ENCODE measurements around the gene ARHGAP5. TPM values are rescaled to one million over a fixed set of nuclear protein-coding genes. Genes with fewer than 3 reads are reported as not detected.
"Not testable (repeated sequence)": the region's sequence is repeated elsewhere in the genome, so short reads cannot be mapped to it uniquely, and the experiment has no call there.

The ARHGAP5 gene
- total and polyA plus RNA-seq, 4 experiments from 2014 or later = 28.0 to 109 (median 71.8) TPM

- intact Hi-C loops (cut with micrococcal nuclease) = no loop called here
- no peaks in the 10 kb centered on the region for H3K27me3 Mint-ChIP-seq
- no peak for DNase-seq
- peaks cover 22 to 35% (median 25%) of the 10 kb centered on the region in 4 donors for H3K4me1 Mint-ChIP-seq
- H3K36me3 ChIP-seq (ENCODE audit: insufficient read depth, low read length) = no peaks in the 10 kb centered on the region
- no peaks in the 10 kb centered on the region for H3K9me3 ChIP-seq (ENCODE audit: control insufficient read depth in 1 of 2, low read length in 2 of 2)
- H3K4me3 ChIP-seq (ENCODE audit: low read length in 2 of 2) = no peak overlapping the region
- ChIA-PET CTCF (ENCODE audit: partially characterized antibody) (interaction anchor here (1.4 to 1.9 kb wide), 2 partner anchors 32 to 141 kb away, joined by 3 to 5 read pairs; partner anchors contain the start of gene ARHGAP5), POLR2A (ENCODE audit: partially characterized antibody) (interaction anchor here (1.0 kb wide), 1 partner anchor 33 kb away, joined by 3 read pairs; the partner anchor contains the start of gene ARHGAP5)
- H3K4me1 ChIP-seq (ENCODE audit: insufficient read depth, low read length) = peaks cover 15% of the 10 kb centered on the region
- peaks cover 0 to 2% (median 0%) of the 10 kb centered on the region in 8 donors for H3K9me3 Mint-ChIP-seq
- H3K36me3 Mint-ChIP-seq = peaks cover 9 to 13% of the 10 kb centered on the region in 2 donors
- no peaks in the 10 kb centered on the region for H3K27me3 ChIP-seq (ENCODE audit: insufficient read depth, low read length)
- H3K4me3 Mint-ChIP-seq = peak overlapping the region in 1 of 8 donors; percentile 63
- H3K27ac Mint-ChIP-seq = peak overlapping the region in 2 of 7 donors; percentile 43 to 48
- H3K27ac ChIP-seq (ENCODE audit: low read depth, low read length) = no peak overlapping the region
These were observed 32.8 kb downstream of the ARHGAP5 start for GRCh38 chr14:32109676-32110547.

DNA sequence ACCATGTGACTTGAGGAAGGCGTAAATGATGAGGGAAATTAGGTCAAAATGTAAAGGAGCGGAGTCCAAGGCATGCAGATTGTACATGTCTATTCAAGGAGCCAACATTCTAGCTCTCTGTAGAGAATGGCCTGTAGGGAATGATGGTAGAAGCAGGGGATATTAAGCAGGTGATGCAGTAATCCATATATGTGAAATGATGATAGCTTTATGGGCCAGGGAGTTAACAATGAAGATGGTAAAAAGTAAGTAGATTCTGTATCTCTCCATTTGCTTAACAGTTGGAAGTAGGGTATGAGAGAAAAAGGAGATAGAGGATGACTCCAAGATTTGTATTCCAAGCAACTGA lies 33.4 kb downstream of the ARHGAP5 start:
- Histone ChIP-seq H3K27me3 (ENCODE audit: insufficient read depth, low read length) (no peaks in the 10 kb centered on the region), H3K27ac (ENCODE audit: low read depth, low read length) (no peak overlapping the region), H3K9me3 (ENCODE audit: control insufficient read depth in 1 of 2, low read length in 2 of 2) (no peaks in the 10 kb centered on the region), H3K4me3 (ENCODE audit: low read length in 2 of 2) (no peak overlapping the region), H3K4me1 (ENCODE audit: insufficient read depth, low read length) (peaks cover 12% of the 10 kb centered on the region), H3K36me3 (ENCODE audit: insufficient read depth, low read length) (no peaks in the 10 kb centered on the region)
- Mint-ChIP-seq H3K27me3 (no peaks in the 10 kb centered on the region), H3K4me1 (peaks cover 15 to 33% (median 20%) of the 10 kb centered on the region in 4 donors), H3K36me3 (peaks cover 7 to 15% of the 10 kb centered on the region in 2 donors), H3K4me3 (no peak overlapping the region), H3K9me3 (peaks cover 0 to 2% (median 0%) of the 10 kb centered on the region in 8 donors), H3K27ac (peak overlapping the region in 1 of 7 donors; percentile 38)
- POLR2A ChIA-PET (ENCODE audit: partially characterized antibody) = interaction anchor here (1.0 kb wide), 1 partner anchor 34 kb away, joined by 3 read pairs; the partner anchor contains the start of gene ARHGAP5
- DNase-seq = no peak
- intact Hi-C loops (cut with micrococcal nuclease) = no loop called here
- CTCF ChIA-PET (ENCODE audit: partially characterized antibody) = interaction anchor here (1.4 to 1.9 kb wide), 2 partner anchors 33 to 141 kb away, joined by 3 to 5 read pairs; partner anchors contain the start of gene ARHGAP5

DNA sequence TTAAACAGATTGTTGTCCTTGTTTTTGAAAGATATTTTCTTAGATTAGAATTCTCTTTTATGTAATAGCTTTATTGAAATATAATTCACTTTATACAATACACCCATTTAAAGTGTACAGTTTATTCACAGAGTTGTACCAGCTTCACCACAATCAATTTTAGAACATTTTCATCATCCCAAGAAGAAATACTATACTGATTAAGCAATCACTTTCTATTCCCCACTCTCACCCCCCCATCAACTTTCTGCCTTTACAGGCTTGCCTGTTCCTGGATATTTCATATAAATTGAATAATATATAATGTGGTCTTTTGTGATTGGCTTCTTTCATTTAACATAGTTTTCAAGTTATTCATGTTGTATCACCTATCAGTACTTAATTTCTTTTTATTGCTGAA lies 44.4 kb downstream of the ARHGAP5 start:
- H3K36me3 Mint-ChIP-seq = peaks cover 39 to 49% of the 10 kb centered on the region in 2 donors
- Histone ChIP-seq H3K27me3 (ENCODE audit: insufficient read depth, low read length) (no peaks in the 10 kb centered on the region), H3K9me3 (ENCODE audit: control insufficient read depth in 1 of 2, low read length in 2 of 2) (no peaks in the 10 kb centered on the region), H3K4me1 (ENCODE audit: insufficient read depth, low read length) (no peaks in the 10 kb centered on the region), H3K27ac (ENCODE audit: low read depth, low read length) (no peak overlapping the region), H3K36me3 (ENCODE audit: insufficient read depth, low read length) (no peaks in the 10 kb centered on the region), H3K4me3 (ENCODE audit: low read length in 2 of 2) (no peak overlapping the region)
- peaks cover 0 to 2% (median 0%) of the 10 kb centered on the region in 8 donors for H3K9me3 Mint-ChIP-seq
- H3K4me1 Mint-ChIP-seq = peaks cover 26 to 66% (median 43%) of the 10 kb centered on the region in 4 donors
- CTCF ChIA-PET (ENCODE audit: partially characterized antibody) = no interaction called here
- no peak overlapping the region for H3K4me3 Mint-ChIP-seq
- intact Hi-C loops (cut with micrococcal nuclease) = no loop called here
- H3K27me3 Mint-ChIP-seq = no peaks in the 10 kb centered on the region
- DNase-seq = no peak
- H3K27ac Mint-ChIP-seq = peak overlapping the region in 1 of 7 donors; percentile 16
- POLR2A ChIA-PET (ENCODE audit: partially characterized antibody) = no interaction called here

DNA sequence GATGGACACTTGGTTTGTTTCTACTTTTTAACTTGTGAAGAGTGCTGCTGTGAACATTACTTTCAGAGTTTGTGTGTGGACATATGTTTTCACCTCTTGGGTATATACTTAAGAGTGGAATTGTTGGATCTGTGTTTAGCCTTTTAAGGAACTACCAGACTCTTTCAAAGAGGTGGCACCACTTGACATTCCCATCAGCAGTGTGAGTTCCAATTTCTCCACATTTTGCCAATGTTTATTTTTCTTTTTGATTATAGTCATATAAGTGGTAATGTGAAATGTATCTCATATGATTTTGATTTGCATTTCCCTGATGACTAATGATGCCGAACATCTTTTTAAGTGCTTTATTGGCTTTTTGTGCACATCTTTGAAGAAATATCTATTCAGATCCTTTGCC lies 44.8 kb downstream of the ARHGAP5 start:
- no peaks in the 10 kb centered on the region for H3K27me3 ChIP-seq (ENCODE audit: insufficient read depth, low read length)
- DNase-seq = no peak
- intact Hi-C loops (cut with micrococcal nuclease) = no loop called here
- POLR2A ChIA-PET (ENCODE audit: partially characterized antibody) = no interaction called here
- H3K4me1 ChIP-seq (ENCODE audit: insufficient read depth, low read length) = no peaks in the 10 kb centered on the region
- CTCF ChIA-PET (ENCODE audit: partially characterized antibody) = no interaction called here
- H3K4me3 ChIP-seq (ENCODE audit: low read length in 2 of 2) = no peak overlapping the region
- Mint-ChIP-seq H3K27ac (peak overlapping the region in 1 of 7 donors; percentile 37), H3K36me3 (peaks cover 42 to 48% of the 10 kb centered on the region in 2 donors), H3K27me3 (no peaks in the 10 kb centered on the region), H3K4me3 (no peak overlapping the region), H3K9me3 (peaks cover 0 to 4% (median 0%) of the 10 kb centered on the region in 8 donors), H3K4me1 (peaks cover 25 to 68% (median 44%) of the 10 kb centered on the region in 4 donors)
- no peak overlapping the region for H3K27ac ChIP-seq (ENCODE audit: low read depth, low read length)
- no peaks in the 10 kb centered on the region for H3K36me3 ChIP-seq (ENCODE audit: insufficient read depth, low read length)
- H3K9me3 ChIP-seq (ENCODE audit: control insufficient read depth in 1 of 2, low read length in 2 of 2) = no peaks in the 10 kb centered on the region

DNA sequence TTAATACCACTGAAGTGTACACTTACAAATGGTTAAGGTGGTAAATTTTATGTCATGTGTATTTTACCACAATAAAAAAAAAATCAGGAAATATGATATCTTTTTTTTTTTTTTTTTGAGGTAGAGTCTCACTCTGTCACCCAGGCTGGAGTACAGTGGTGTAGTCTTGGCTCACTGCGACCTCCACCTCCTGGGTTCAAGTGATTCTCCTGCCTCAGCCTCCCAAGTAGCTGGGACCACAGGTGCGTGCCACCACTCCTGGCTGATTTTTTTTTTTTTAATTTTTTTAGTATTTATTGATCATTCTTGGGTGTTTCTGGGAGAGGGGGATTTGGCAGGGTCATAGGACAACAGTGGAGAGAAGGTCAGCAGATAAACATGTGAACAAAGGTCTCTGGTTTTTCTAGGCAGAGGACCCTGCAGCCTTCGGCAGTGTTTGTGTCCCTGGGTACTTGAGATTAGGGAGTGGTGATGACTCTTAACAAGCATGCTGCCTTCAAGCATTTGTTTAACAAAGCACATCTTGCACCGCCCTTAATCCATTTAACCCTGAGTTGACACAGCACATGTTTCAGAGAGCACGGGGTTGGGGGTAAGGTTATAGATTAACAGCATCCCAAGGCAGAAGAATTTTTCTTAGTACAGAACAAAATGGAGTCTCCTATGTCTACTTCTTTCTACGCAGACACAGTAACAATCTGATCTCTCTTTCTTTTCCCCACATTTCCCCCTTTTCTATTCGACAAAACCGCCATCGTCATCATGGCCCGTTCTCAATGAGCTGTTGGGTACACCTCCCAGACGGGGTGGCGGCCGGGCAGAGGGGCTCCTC lies 50.0 kb downstream of the ARHGAP5 start:
- H3K4me1 ChIP-seq (ENCODE audit: insufficient read depth, low read length); H3K36me3 ChIP-seq (ENCODE audit: insufficient read depth, low read length); H3K27me3 ChIP-seq (ENCODE audit: insufficient read depth, low read length); CTCF ChIA-PET (ENCODE audit: partially characterized antibody); H3K4me3 ChIP-seq (ENCODE audit: low read length in 2 of 2); H3K9me3 ChIP-seq (ENCODE audit: control insufficient read depth in 1 of 2, low read length in 2 of 2); H3K27ac ChIP-seq (ENCODE audit: low read depth, low read length); H3K27me3 Mint-ChIP-seq; DNase-seq; H3K9me3 Mint-ChIP-seq; H3K4me3 Mint-ChIP-seq; intact Hi-C loops (cut with micrococcal nuclease): not testable (repeated sequence)
- POLR2A ChIA-PET (ENCODE audit: partially characterized antibody) = interaction anchor here (0.6 kb wide), 2 partner anchors 20 to 260 kb away, joined by 3 read pairs; no protein-coding TSS in a partner anchor
- peak overlapping the region in 3 of 7 donors; percentile 25 to 53 (median 50) for H3K27ac Mint-ChIP-seq
- H3K4me1 Mint-ChIP-seq = peaks cover 27 to 39% (median 32%) of the 10 kb centered on the region in 4 donors
- H3K36me3 Mint-ChIP-seq = peaks cover 63 to 70% of the 10 kb centered on the region in 2 donors

DNA sequence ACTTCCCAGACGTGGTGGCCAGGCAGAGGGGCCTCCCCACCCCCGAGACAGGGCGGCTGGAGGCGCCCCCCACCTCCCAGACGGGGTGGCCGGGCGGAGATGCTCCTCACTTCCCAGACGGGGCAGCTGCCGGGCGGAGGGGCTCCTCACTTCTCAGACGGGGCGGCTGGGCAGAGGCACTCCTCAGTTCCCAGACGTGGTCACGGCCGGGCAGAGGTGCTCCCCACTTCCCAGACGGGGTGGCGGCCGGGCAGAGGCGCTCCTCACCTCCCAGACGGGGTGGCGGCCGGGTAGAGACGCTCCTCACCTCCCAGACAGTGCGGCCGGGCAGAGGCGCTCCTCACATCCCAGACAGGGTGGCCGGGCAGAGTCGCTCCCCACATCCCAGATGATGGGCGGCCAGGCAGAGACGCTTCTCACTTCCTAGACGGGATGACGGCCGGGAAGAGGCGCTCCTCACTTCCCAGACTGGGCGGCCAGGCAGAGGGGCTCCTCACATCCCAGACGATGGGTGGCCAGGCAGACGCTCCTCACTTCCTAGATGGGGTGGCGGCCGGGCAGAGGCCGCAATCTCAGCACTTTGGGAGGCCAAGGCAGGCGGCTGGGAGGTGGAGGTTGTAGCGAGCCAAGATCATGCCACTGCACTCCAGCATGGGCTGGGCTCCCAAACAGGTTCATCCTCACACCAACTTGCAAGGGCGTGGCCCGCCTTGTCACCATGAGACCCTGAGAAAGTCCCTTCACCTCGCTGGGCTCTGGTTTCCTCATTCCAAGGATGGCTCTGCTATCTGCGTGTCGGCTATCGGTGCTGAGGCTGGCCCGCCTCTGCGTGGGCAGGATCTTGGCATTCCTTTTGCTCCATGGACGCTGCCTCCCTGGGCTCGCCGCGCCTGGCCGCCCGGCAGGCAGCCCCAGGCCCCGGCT lies 50.9 kb downstream of the ARHGAP5 start:
- Mint-ChIP-seq H3K36me3 (peaks cover 62% of the 10 kb centered on the region in 2 donors), H3K4me1 (peaks cover 20 to 34% (median 25%) of the 10 kb centered on the region in 4 donors)
- H3K9me3 ChIP-seq (ENCODE audit: control insufficient read depth in 1 of 2, low read length in 2 of 2); H3K27me3 ChIP-seq (ENCODE audit: insufficient read depth, low read length); H3K9me3 Mint-ChIP-seq; CTCF ChIA-PET (ENCODE audit: partially characterized antibody); H3K27me3 Mint-ChIP-seq; H3K27ac ChIP-seq (ENCODE audit: low read depth, low read length); H3K36me3 ChIP-seq (ENCODE audit: insufficient read depth, low read length); DNase-seq; H3K27ac Mint-ChIP-seq; intact Hi-C loops (cut with micrococcal nuclease); POLR2A ChIA-PET (ENCODE audit: partially characterized antibody); H3K4me3 Mint-ChIP-seq; H3K4me3 ChIP-seq (ENCODE audit: low read length in 2 of 2); H3K4me1 ChIP-seq (ENCODE audit: insufficient read depth, low read length): not testable (repeated sequence)
